GM19328 (cell line): ENCODE results near the gene MRPS5.

Experiments
- ATAC-seq: cut with Tn5 transposase; IDR thresholded peaks from one replicate; pipeline ENCODE4 v1.9.1; 2021; ENCODE audit warnings: mild to moderate bottlenecking, moderate library complexity; ENCODE audit not compliant: unreplicated experiment

MRPS5 gene

DNA sequence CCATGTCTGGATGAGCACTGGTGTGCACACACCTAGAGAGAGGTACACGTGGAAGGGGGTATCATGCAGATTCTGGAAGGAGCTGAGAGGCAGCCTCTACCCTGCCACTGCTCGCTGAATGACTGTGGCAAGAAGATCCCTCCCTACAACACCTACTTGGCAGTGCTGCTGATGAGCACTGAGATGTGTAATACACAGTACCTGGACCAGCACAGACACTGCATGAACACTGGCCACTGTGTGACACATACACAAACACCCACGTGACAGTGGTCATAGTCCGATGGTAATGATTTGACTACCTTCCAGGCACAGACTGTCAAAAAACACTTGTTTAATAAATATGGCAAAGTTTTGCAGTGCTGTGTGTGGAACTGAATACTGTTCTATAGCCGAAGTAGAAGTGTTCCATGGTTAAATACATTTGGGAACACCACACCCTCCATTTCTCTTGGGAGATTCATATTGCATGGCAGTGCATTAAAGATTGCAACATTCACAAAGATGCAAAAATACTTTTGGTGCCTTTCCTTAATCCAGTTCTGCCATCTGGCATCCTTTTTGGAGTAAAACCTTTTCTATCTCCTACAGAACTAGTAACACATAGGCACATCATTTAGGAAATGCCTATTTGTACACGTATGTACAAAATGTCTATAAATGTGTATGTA lies 29.6 kb downstream of the MRPS5 start:
- no peak for ATAC-seq

DNA sequence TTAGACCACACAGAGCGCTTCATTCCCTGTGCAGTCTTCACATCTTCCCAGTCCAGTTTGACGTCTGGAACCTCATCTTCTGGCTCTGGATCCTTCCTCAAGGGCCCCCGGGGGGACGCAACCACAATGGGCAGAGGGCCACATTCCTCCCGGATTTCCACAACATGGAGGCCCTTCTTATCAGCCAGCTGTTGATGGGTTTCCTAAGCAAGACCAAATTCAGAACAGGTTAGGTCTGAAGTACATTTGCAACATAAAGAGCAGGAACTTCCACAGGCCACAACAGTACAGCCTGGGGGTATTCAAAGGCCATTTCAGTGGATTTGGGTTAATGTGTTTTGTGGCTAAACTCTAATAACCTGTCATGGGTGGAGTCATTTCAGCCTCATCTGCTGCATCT lies 34.2 kb downstream of the MRPS5 start:
- ATAC-seq = no peak

GRCh38 chr2:95086017-95086416 lies 35.6 kb downstream of the MRPS5 start:
- no peak for ATAC-seq

DNA sequence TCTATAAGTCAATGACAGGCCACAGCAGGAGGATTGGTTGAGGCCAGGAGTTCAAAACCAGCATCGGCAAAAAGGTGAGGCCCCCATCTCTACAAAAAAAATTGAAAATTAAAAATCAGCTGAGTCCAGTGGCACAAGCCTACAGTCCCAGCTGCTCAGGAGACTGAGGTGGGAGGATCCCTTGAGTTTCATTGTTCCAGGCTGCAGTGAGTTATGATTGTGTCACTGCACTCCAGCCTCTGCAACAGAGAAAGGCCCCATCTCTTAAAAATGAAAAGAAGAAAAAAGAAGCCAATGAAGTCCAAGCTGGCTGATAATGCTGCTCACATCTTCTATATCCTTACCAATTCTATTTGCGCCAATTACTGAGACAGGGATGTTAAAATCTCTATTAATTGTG lies 39.1 kb downstream of the MRPS5 start:
- ATAC-seq = no peak

DNA sequence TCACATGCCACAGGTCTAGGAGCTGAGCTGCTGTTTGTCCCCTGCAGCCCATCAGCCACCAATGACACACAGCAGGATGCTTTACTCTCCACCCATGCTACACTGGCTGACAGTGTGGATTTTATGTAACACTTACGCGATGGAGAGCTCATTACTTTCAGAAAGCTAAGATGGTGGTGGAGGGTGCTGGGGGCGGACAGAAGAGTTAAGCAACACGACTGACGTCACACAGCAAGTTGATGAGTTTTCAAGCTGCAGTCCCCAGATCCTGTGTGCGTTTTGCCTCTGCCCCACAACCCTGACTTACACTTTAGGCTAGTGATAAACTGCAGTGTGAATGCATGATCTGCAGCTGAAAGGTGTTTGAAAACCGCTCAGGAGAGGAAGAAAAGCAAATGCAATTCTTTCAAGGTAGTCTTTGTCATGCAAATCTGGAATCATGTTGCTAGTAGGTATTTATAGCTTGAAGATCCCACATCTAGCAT lies 42.4 kb downstream of the MRPS5 start:
- ATAC-seq = no peak

- ATAC-seq = no peak
These were observed 43.6 kb downstream of the MRPS5 start for GRCh38 chr2:95077861-95078603.

DNA sequence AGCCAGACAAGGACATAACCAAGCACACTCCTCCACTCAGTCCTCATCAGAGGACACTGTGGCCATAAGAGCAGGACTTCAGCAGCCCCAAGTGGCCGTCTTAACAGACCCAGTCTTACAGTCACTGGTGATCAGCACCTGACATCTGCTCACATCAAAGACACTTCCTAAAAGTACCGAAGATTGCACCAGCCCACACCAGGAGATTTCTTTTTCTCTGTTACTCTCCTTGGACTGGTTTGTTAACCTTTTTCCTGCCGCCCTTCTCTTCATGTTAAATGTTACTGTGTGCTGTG lies 44.1 kb downstream of the MRPS5 start:
- no peak for ATAC-seq

DNA sequence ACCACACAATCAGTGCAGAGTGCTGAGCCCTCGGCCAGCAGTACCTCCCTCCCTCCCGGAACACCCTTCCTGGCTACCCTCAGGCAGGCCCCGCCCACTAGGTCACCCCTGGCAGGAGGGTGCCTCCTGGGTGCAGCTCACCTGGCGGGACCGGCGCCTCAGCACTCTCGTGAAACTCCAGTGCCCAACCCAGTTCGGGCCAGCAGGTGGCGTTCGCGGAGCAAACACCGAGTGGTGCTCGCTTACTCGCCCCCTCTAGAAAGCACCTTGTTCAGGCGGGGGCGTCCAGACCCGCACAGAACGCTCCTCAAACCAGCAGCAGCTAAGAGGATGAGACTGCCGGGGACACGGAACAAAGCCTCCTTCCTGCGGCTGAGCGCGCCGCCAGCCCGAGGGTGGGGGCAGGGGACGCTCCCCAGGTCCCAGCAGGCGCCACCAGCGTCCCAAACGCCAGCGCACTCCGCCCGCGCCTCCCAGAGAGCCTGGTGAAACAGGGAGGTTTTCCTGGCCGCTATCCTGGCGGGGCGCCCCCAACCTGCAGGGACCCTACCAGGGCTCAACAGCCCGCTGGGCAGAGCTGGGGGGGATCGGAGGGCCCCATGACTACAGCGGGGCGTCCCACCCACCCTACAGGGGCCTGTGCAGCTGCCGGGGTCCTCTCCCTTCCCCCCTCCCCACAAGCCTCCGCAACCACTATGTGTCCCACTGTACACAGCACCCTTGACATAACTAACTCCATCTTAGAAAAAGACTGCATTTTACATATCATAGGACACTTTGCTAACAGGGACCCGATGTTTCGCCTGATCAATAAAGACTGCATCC lies 44.7 kb downstream of the MRPS5 start:
- ATAC-seq = no peak

DNA sequence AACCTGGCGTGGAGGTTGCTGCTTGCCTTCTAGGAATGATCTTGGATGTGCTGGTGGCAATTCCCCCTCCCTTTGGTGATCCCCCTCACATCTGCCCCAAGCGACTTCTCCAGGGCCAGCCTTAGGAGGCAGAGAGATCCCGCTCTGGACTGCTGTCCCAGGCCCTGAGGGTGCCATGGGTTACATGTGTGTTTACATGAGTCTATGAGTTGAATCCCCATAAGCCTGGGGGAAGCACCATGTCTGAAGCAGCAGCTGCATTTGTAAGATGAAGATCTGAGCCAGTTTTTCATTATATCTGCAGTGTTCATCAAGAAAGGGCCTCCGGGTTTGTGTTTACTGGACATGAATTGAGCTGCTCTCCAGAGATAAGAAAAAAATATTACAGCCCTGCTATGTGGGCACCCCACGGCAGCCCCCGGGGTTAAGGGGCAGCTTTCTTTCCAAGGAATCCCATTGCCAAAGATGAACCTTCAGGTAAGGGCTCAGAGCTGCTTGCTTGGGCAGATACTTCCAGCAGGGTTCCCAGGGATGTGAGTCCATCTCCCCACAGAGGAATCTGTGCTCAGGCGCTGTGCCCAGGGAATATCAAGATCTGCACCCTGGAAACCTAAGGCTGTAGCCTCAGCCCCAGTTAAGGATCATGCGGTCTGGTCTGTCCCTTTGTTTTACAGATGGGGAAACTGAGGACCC lies 46.0 kb downstream of the MRPS5 start:
- no peak for ATAC-seq

GRCh38 chr2:95074663-95075439 lies 46.8 kb downstream of the MRPS5 start:
- ATAC-seq = no peak

DNA sequence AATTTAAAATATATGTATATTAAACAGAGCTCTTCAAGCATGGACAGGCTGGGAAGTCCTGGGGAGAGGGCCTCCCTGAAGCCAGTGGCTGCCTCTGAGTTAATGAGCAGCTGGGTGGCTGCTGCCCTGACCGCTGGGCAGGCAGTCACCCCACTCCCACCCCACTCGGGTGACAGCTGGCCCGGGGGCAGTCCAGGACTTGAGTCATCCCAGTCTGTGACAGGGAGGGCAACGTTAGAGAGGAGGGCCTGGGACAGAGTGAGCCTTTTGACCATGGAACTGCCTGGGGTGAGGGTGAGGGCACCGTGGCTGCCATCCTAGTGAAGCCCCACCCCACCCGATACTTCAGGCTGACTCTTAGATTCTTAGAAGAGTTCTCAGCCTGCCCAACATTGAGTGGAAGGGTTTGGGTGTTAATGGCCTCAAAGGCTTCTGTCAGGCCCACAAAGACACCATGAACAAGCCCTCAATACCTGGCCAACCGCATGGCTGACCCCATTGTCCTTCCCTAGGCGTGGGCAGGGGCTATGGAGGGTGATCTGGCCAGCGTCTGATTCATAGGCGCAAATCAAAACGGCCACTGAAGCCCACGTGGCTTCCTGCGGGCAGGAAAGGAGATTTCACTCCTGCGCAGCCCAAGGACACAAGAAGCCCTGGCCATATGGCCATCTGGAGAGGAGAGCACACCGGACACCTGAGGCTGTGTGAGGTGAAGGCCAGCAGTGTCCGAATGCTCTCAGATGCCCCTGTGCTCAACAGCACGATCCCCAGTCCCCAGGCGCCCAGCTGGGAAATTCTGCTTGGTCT lies 47.5 kb downstream of the MRPS5 start:
- ATAC-seq = no peak

GRCh38 chr2:95072424-95072823 lies 49.2 kb downstream of the MRPS5 start:
- no peak for ATAC-seq

DNA sequence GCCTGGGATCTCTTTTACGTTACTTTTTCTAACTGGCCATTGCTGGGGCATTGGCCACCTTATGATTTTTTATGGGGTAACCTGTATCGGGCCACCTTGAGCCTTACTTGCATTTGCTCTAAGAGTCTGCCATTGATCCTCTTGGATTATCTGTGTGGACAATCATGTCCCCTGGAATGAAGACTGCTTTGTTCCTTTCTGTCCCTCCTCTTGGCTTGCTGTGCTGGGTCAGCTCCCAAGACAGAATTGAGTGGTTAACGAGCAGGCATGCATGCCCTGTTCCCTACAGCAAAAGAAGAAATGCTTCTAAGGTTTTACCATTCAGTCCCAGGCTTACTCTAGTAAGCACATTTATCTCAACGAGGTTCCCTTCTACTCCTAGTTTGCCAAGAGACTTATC lies 49.8 kb downstream of the MRPS5 start:
- ATAC-seq = no peak

GRCh38 chr2:95069465-95069864 lies 52.1 kb downstream of the MRPS5 start:
- ATAC-seq = no peak

GRCh38 chr2:95068256-95068655 lies 53.4 kb downstream of the MRPS5 start:
- no peak for ATAC-seq

DNA sequence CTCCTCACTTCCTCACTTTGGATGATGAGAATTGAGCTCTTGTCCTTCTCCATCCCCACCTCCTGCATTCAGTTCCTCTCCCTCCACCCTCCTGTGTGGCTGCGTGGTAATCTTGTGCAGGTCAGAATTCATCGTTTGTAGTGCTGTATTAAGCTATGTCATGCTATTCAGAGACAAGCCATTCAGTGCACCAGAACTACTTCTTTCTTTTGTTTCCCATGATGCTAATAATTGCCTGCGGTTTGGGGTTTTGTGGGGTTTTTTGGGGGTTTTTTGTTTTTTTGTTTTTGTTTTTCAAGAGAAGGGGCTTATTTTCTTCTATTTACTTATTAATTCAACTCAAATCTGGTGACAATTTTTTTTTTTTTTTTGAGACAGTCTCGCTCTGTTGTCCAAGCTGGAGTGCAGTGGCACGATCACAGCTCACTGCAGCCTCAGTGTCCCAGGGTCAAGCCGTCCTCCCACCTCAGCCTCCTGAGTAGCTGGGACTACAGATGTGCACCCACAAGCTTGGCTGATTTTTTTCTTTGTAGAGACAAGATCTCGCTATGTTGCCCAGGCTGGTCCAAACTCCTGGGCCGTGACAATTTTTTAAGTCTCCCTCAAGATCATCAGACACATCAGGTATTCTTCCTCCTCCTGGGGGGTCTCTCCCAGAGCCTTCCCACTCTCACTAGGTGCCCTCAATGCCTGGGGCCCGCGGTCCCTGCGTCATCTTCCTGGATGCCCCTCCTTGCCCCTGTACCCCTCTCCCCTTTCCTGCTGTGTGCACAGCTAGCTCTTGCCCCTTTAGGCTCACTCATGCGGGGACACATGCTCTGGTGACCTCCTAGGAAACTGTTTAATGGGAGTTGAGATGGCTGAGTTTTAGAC lies 58.3 kb downstream of the MRPS5 start:
- ATAC-seq = peak; percentile 81

DNA sequence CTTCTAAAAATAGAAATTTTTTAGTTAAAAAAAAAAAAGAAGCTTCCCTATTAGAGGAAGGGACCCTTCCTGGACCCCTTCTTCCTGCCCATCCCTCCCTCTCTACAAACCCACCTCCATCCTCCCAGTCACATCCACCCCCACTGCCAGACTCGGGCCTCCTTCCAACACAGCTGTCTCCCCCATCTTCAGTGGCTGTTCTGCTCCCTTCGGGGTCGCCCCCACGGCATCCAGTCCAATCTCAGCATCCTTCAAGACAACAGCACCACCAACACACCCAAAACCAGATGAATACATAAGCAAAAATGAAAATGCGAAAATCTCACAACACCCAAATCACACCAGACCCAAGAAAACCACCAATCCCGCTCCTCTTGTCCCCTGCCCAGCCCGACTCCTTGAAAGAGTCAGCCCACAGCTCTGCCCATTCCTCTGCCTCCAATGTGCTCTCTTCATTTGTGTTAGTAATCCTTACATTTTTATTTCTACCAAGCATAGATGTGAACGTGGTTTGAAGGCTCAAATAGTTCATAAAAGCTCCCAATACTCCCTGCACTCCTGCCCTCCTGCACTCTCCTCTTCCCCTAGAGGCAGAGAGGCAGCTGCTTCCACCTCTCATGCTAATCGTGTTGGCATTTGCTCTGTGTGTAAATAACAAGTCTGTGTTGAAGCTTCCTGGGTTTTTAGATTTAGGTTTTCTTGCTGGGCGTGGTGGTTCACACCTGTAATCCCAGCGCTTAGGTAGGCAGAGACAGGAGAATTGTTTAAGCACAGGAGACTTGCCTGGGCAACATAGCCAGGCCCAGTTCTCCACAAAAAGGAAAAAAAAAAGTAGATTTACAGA lies 59.1 kb downstream of the MRPS5 start:
- peak; percentile 7 for ATAC-seq
